HG03280 (cell line): ENCODE data around the gene VPS29.

ENCODE experiments used
- ATAC-seq: cut with Tn5 transposase; IDR thresholded peaks from one replicate; pipeline ENCODE4 v1.9.1; 2021; ENCODE audit warnings: mild to moderate bottlenecking, moderate library complexity; ENCODE audit not compliant: unreplicated experiment

VPS29 gene

GRCh38 chr12:110451263-110451662 is 50.6 kb downstream of the VPS29 start:
- ATAC-seq = no peak

- ATAC-seq = peak; percentile 96
These were observed 52.0 kb downstream of the VPS29 start, which contains the start of gene ARPC3 for GRCh38 chr12:110449799-110450497. Gene ARPC3, minus strand, starts transcription at chr12:110450337. Its CDS starts 77 bp downstream, at chr12:110450260.

DNA sequence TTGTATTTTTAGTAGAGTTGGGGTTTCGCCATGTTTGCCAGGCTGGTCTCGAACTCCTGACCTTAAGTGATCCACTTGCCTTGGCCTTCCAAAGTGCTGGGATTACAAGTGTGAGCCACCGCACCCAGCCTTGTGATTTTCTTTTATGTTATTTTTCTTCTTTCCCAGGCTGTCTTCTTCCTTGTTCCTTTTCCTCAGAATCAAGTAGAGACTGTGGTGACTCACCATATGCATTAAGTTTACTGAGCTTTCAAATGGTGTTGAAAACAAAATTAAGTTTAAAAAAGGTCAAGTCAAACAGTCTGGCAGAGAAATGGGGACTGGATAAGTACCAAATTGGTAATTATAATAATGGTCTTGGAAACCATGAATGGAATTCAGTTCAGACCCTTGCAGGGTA is 57.5 kb downstream of the VPS29 start:
- ATAC-seq = no peak
